B cell (primary cell): ENCODE measurements around the gene TRABD2A.

Experiments used
- CTCF ChIP-seq: fragments of 200-600 bp; IDR thresholded peaks from one replicate; pipeline ENCODE4 v1.8.0; 2022; ENCODE audit warnings: antibody characterized with exemption, mild to moderate bottlenecking
- EZH2 ChIP-seq: IDR thresholded peaks from 2 replicates; pipeline ENCODE4 v1.6.1; 2012; ENCODE audit warnings: borderline replicate concordance, low read depth, mild to moderate bottlenecking, moderate library complexity, low read length; ENCODE audit not compliant: insufficient read depth, poor library complexity, severe bottlenecking

GRCh38 chr2:84799772-84800171, 81.1 kb downstream of the TRABD2A start:
- no peak for TF ChIP-seq CTCF
- TF ChIP-seq EZH2, result no peak
